ENCODE results near the gene SCEL.
A peak's percentile ranks its signal among the peaks of the same experiment; 100 is the strongest.

- TF ChIP-seq POLR2AphosphoS5 (IDR thresholded peaks at IDR 0.05; ENCODE audit: insufficient read depth in 1 of 2, low read depth in 1 of 2) (peak in 1 of 2 donors; percentile 24), CTCF (IDR thresholded peaks at IDR 0.05) (no peak)
Measured at GRCh38 chr13:77507931-77508776, 27.4 kb upstream of the SCEL start.
